CD4-positive, alpha-beta T cell treated with Interleukin-2 at 100 ng/mL for 4 hours (primary cell): ENCODE results near the gene MAFG.
"Not testable (repeated sequence)": the region's sequence is repeated elsewhere in the genome, so short reads cannot be mapped to it uniquely, and the experiment has no call there.

ENCODE experiments used
- DNase-seq: peaks from one replicate; pipeline ENCODE4 v3.0.0-alpha.2; 2020; ENCODE audit warnings: low spot score

Gene MAFG

DNA sequence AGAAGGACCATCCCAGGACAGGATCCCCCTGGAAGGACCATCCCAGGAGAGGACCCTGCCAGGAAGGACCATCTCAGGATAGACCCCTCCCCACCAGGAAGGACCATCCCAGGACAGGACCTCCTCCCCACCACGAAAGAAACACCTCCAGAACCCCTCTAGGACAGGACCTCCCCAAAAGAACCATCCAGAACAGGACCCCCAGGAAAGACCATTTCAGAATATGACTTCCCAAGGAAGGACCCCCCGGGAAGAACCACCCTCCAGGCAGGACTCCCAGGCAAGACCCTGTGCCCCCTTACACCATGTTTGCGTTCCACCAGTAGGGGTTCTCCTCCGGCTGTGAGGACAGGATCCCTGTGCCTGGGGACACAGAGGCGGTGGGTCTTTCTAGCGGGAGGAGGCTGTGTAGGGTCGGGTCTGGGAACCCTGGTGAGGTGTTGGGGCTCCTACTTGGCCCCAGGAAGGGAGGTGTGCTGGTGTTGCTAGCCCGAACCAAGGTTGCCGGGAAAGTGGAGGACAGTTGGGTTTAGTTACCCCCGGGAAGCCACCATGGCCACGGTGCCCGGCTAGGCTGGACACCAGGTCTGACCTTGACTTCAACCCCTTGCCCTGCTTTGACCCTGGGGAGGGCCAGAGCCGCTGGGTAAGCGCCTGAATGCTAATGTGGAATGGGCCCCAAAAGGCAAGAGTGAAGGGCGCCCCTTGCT, 31.3 kb upstream of the MAFG start:
- no peak for DNase-seq

DNA sequence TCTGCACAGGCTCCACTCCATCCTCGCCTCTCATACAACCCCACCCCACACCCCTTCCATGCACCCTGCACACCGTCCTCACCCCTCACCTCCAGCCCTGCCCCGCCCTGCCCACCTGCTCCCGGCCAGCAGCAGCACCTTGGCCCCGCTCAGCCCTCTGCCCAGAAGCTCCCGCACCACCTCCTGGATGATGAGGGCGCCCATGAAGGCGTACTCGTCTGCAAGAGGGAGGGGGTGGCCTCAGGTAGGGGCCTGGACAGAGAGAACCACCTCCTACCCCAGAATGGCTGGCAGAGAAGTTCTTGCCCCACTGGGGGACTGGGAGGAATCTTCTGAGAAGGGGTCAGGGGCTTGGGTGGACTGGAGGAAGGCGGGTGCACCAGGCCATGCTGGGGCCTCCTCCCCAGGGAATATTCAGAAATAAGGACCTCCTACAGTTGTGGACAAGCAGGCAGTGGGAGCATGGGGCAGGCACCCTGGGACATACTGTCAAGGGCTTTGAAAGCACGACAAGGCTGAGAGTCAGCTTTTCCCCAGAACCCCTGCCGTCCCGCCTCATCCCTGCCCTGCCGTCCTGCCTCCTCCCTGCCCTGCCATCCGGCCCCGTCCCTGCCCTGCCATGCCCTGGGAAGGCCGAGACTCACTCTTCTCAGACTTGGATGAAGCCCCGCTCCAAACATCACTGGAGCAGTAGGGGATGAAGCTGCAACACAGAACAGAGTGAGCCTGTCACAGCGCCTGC, 30.3 kb upstream of the MAFG start:
- no peak for DNase-seq

DNA sequence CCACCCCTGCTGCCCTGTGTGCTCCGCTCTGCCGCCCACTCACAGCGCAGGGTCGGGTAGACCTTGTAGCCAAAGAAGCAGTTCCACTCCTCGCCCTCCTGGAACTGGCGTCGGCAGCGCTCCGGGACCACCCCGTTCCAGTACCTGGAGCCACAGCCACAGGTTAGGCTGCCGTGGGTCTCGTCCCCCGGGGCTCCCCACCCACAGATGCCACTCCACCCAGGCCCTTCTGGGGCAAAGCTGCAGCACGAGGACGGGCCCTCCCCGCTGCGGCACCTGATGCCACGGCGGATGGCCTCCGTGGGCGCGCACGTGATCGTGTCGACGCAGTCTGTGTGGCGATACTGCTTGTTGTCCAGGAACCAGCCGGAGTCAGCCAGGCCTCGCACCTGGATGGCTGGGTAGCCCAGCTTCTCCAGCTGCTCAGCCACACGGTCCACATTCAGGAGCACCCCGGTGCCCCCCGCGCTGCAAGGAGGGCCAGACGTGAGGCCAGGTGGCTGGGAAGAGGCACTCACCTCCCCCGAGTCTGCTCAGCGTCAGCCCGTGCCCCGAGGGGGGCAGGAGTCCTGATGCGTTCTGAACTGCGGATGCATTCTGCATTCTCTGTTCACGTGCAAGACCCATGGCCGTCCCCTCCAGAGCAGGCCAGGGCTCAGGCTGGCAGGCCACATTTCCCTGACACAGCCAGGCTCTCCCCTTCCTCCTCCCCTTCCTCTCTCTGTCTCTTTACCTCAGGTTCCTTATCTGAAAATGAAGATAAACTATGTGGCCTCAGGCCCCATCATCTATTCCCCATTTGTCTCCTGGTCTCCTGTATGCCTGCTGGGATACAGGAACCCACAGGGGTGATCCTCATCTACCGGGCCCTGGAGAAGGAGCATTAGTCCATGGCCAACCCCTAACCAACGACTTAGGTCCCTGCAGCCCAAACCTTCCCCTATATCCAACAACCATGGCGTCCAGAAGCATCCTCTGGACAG, 29.4 kb upstream of the MAFG start:
- no peak for DNase-seq

DNA sequence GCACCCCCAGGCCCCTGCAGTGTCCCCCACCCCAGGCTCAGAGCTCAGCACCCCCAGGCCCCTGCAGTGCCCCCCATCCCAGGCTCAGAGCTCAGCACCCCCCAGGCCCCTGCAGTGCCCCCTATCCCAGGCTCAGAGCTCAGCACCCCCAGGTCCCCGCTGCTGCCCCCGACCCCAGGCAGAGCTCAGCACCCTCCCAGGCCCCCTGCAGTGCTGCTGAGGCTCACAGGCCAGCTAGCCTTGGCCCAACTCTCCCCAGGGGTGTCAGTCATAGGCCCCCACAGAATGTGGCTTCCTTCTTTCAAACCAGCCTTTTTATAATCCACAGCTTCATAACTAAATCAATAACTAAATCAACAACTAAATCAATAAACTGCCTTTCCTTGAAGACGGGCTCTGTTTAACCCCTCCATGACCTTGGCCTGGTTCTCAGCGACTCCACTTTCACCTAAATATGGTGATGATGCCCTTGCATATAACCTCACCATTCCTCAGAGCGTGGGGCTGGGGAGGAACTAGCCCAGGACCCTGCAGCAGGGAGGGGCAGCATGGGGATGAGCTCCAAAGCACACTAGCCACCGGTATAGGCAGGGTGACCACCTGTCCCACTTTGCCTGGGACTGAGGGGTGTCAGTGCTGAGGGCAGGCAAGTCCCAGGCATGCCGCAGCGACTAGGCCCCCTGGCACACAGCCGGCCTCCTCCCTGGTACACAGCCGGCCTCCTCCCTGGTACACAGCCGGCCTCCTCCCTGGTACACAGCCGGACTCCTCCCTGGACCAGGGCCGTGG, 28.4 kb upstream of the MAFG start:
- DNase-seq: no peak

DNA sequence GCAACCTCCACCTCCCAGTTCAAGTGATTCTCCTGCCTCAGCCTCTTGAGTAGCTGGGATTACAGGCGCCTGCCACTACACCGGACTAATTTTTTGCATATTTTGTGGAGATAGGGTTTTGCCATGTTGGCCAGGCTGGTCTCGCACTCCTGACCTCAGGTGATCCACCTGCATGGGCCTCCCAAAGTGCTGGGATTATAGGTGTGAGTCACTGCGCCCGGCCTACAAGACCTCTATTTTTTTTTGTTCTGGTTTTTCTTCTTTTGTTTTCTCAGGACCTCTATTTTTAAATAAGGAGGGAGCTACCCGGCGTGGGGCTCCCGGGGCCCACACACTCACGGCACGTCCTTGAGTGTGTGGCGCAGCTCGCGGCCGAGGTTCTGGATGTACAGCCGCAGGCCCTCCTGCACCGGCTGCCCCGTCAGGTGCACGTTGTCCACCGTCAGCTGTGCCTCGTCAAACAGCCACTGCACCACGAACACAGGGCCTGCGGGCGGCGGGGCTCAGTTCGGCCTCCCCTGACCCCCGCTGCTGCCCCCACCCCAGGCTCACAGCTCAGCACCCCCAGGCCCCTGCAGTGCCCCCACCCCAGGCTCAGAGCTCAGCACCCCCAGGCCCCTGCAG, 27.6 kb upstream of the MAFG start:
- DNase-seq: no peak

DNA sequence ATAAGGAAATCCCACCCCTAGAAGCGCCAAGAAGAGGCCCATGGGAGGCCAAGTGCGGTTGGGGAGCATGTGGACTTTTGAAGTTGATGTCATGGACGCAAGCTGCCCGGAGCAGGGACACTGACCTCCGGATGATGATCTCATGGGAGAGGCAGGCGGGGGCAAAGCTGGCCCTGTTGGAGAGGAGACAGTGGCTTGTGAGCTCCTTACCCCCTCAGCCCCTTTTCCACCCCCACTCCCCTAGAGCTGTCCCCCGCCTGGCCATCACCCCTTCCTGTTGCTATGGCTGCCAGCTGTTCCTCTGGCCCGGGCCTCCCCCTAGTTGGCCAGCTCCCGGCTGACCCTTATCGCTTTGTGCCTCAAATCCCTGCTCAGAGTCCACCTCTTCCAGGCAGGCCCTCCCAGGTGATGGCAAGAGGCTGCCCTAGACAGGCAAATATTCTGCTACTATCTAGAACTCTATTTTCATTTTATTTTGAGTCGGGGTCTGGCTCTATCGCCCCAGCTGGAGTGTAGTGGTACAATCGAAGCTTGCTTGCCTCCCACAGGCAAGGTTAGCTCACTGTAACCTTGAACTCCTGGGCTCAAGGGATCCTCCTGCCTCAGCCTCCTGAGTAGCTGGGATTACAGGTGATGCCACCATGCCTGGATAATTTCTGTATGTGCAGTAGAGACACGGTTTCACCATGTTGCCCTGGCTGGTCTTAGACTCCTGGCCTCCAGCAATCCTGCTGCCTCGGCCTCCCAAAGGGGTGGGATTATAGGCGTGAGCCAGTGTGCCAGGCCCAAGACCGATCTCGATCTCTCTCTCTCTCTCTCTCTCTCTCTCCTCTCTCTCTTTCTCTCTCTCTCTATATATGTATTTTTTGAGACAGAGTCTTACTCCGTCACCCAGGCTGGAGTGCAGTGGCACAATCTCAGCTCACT, 26.9 kb upstream of the MAFG start:
- DNase-seq: no peak

DNA sequence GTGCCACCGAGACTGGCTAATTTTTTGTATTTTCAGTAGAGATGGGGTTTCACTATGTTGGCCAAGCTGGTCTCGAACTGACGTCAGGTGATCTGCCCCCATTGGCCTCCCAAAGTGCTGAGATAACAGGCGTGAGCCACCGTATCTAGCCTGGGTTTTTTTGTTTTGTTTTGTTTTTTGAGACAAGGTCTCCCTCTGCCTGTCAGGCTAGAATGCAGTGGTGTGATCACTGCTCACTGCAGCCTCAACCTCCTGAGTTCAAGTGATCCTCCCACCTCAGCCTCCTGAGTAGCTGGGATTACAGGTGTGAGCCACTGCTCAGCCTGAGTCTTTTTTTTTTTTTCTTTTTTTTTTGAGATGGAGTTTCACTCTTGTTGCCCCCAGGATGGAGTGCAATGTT, 25.9 kb upstream of the MAFG start:
- not testable (repeated sequence) for DNase-seq

DNA sequence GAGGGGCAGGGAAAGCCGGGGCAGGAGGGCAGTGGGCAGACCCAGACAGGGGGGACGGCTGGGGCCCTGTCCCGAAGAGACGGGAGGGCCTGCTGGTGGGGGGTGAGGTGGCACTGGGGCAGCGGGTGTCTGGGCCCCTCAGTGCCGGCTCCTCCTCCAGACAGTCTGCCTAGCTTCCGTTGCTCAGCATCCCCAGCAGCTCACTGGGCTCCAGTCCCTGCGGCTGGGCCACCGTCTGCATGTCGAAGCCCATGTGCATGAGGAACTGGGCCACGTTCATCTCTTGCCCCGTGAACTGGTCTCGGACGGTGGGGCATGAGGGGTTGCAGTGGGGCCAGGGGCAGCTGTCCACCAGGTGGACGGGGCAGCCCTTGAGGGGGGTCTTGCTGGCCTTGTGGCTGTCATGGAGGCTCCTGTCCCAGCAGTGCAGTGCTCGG, 25.3 kb upstream of the MAFG start:
- no peak for DNase-seq

DNA sequence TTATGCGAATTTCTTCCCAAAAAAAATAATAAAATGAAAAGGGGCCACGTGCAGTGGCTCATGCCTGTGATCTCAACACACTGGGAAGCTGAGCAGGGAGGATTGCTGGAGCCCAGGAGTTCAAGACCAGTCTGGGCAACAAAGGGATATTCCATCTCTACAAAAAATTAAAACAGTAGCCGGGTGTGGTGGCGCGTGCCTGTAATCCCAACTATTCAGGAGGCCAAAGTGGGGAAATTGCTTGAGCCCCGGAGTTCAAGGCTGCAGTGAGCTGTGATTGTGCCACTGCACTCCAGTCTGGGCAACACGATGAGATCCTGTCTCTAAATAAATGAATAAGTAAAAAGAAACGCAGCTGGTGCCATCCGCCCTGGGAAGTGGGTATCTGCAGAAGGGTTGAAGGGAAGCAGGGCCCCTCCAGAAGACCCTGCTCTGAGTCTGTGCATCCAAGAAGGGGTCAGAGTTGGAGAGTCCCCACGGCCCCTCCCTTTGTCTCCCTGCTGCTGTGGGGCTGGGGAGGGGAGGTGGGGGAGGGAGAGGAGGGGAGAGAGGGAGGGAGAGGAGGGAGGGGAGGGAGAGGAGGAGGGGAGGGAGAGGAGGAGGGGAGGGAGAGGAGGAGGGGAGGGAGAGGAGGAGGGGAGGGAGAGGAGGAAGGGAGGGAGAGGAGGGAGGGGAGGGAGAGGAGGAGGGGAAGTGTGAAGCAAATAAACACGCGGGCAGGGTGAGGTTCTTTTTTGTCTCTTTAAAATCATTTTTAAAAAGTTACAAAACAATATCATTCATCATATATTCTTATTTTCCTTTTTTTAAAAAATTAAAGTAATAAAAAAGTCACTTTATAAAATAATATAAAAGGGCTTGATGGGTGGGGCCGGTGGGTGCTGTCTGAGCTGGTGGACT, 24.5 kb upstream of the MAFG start:
- no peak for DNase-seq

DNA sequence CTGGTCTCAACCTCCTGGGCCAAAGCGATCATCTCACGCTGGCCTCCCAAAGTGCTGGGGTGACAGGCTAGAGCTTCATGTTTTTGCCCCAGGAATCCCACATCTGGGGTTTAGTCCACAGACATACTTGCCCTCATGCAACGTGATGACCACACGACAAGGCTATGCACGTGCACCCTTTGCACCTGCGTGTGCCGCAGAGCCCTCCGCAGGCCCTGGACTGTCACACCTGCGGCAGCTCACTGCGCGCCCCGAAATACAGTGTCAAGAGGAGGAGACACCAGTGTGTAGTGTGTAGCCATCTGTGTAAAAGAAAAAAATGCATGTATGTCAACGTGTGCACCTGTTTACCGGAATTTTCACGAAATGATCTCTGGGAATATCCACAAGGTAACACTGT, 23.0 kb upstream of the MAFG start:
- DNase-seq: no peak

DNA sequence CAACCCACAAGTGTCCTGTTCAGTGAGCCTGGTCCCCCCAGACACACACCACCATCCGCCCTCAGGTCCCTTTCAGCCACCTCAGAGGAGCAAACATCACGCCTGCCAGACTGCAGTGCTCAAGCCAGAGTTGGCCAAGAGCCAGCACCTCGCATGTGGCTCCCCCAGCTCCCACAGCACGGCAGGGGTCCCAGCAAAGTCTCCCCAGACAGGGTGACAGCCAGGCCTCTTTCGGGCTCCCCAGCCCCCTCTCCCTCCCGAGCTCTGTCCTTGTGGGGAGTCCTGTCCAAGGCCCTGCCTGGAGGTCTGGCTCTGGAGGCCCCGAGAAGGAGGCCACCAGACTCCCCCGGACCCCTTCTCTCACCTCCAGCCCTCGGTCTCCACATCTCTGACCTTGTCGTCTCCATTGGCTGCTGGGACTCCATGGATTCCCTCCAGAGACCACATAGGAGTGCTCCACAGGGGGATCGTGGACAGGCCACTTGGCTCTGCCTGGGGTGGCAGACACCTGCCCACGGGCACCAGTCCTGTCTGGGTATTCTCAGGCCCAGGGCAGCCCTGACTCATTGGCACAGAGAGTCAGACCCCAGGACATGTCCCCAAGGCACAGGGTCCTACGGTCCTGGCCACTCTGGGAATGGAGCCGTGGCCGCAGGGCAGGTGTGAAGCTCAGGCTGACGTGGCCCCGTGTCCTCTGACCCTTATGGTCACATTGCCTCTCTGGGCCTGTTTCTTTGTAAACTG, 21.3 kb upstream of the MAFG start:
- DNase-seq: no peak

DNA sequence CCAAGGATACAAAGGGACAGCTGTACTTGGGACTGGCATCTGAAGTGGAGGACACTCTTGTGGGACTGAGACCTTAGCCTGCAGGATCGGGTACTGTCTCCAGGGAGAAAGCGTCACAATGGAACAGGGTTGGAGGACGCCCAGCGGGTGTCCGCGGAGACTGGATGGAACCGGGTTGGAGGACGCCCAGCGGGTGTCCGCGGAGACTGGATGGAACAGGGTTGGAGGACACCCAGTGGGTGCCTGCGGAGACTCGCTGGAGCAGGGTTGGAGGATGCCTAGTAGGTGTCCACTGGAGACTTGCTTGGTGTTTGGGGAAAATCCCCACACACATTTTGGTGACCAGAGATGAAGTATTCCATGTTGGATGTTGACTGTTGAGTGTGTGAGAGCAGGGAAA, 19.7 kb upstream of the MAFG start, which contains the start of gene MYADML2:
MYADML2 (minus strand) TSS at position 45 of the 400 bp plus-strand sequence. CDS start 5,492 bp downstream, outside the sequence.
- no peak for DNase-seq

DNA sequence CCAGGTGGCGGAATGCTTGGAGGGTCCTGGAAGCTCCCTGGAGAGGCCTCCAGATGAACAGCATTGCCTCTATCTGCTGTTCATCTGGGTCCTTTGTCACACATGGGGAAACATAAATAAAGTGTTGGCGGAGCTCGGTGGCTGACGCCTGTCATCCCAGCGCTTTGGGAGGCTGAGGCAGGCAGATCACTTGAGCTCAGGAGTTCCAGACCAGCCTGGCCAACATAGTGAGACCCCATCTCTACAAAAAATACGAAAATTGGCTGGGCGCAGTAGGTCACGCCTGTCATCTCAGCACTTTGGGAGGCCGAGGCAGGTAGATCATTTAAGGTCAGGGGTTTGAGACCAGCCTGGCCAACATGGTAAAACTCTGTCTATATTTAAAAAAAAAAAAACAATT, 17.3 kb upstream of the MAFG start:
- DNase-seq: no peak

DNA sequence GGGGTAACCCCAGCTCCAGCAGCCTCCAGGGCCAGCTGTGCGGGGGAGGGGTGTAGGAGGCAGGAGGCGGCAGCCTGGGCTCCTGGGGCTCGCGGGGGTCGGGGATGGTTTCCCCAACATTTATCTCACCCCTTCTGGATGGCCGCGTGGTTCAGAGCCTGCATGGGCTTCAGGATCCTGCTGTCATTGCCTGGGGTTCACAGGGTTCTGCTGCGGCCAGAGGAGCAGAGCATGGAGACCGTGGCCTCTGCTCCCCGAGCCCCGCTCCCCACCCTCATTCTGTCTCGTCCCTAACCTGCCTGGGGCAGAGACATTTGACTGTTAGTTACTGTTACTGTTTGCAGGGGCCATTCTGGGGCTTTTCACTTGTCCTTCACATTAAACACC, 14.6 kb upstream of the MAFG start:
- DNase-seq: no peak

DNA sequence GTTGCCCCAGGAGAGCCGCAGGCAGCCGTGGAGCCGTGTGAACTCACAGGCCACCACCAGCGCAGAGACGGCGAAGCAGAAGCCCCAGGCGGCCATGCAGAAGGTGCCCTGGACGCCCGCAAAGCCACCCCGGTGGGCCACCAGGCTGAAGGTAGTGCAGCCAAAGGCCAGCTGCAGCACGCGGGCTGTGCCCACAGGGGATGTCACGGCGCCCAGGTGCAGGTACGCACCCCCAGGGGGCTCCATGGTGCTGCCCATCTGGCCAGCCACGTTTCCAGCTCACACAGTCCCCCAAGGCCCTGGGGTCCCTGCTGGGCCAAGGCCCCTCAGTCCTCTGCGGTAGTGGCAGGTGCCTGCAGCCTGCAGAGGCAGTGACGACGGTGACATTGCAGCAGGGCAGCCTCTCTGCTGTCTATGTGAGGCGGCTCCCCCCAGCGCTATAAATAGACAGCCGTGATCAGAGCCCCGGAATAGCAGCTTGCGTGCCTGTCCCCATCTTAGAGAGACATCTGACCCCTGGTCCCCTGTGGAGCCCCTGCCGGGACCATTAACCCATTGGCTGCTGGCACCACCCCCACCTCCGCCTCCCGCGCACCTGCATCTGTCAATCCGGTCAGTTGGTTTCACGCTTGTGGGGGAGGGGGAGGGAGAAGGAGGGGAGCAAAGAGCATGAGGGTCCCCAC, 14.1 kb upstream of the MAFG start:
- DNase-seq: no peak

DNA sequence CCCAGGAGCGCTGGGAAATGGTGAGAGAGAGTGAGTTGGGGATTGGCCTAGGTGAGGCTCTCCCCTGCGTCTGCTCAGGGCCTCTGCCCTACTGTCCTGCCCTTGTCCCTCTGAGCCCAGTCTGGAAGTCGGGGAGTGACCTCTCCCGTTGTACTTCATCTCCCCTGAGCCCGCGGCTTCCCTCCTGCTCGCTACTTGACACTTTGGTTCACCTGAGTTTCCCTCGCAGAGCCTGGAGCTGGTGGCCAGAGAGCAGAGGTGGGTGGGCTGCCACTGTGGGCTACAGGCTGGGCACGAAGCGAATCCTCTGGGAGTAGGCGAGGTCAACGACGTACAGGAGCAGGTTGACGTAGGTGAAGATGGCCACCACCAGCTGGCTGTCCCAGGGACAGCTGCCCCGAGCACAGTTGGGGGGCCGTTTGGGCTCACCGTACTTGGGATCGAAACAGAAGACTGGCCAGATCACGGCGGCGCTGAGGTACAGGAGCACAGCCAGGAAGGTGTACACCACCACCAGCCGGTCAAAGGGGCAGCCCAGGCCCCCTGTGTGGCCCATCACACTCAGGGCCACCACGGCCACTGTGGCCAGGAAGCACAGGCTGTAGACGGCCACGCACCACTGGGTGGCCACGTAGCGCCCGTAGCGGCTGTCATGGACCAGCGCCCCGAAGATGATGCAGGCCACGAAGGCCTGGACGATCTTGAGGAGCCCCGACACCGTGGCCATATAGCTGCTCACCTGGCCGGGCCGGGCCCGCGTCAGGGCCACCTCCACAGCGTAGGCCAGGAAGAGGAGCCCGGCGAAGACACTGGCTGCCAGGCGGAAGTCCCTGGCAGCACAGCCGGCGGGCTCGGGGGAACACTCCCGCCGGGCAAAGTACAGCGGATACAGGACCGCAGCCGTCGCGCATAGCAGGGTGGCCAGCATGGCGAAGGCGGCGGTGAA, 13.3 kb upstream of the MAFG start:
- no peak for DNase-seq
